ENCODE results near the gene GSTM1.

GSTM1 gene

DNA sequence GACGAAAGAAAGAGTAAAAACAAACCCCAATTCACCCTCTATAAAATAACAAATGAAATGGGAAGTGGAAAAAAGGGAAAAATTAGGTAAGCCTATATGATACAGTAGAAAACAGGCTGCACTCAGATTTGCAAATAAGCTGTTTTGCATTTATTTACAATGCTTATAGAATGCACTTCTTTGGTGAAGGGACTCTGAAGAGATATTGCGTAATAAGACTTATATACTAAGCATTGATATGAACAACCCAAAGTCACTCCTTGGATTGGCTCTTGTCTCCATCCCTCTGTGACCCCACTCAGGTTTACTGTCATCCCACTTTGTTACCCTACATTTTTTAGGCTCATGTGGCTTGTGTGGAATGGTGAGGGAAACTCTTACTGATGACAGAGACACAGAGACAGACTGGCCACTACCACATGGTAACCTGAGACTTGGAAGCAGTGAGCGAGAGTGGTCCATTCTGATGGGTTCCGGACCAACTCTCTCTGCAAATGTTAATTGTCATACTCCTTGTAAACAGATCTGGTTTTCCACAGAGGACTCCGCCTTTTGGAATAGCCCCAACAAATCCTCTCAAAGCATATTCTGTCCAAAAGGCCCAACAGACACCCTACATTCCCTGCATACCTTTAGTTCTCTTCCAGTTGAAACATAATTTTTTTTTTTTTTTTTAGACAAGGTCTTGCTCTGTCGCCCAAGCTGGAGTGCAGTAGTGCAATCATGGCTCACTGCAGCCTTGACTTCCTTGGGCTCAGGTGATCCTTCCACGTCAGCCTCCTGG lies 35.5 kb downstream of the GSTM1 start:
- Mint-ChIP-seq H3K4me3 (no peak overlapping the region), H3K27me3 (no peaks in the 10 kb centered on the region), H3K36me3 (ENCODE audit: low read depth) (no peaks in the 10 kb centered on the region), H3K4me1 (ENCODE audit: low read depth) (peaks cover 4% of the 10 kb centered on the region), H3K9me3 (no peaks in the 10 kb centered on the region), H3K27ac (no peak overlapping the region)

DNA sequence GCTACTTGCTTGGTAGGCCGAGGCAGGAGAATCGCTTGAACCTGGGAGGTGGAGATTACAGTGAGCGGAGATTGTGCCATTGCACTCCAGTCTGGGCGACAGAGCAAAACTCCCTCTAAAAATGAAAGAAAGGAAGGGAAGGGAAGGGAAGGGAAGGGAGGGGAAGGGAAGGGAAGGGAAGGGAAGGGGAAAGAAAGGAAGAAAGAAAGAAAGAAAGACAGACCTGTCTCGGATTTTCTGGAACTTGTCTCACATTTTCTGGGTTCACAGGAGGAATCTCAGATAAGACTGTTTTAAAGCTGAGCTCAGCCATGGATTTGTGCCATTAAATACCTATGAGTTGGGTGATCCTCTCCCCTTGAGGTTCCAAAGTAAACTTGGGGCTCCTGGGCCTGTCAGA lies 37.3 kb downstream of the GSTM1 start:
- no peak overlapping the region for H3K27ac Mint-ChIP-seq
- no peaks in the 10 kb centered on the region for H3K36me3 Mint-ChIP-seq (ENCODE audit: low read depth)
- no peaks in the 10 kb centered on the region for H3K27me3 Mint-ChIP-seq
- H3K9me3 Mint-ChIP-seq, result no peaks in the 10 kb centered on the region
- H3K4me1 Mint-ChIP-seq (ENCODE audit: low read depth), result no peaks in the 10 kb centered on the region
- H3K4me3 Mint-ChIP-seq, result no peak overlapping the region

DNA sequence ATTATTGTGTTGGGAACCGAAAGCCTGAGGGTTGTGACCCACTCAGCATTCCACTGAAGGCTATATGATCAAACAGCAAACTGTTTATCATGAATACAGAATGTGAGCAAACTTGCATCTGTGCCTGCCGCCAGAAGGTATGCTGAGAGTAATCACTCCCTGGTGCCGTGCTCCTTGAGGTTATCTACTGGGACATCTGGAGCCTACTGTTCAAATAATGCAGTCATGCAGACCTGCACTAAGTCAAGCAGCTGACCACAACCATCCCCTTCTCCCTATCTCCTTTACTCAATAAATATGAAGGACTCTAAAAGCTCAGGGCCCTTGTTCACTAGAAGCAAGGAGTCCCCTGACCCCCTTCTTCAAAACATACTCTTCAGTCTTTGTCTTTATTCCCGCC lies 37.9 kb downstream of the GSTM1 start:
- Mint-ChIP-seq H3K9me3 (no peaks in the 10 kb centered on the region), H3K27ac (no peak overlapping the region), H3K4me1 (ENCODE audit: low read depth) (no peaks in the 10 kb centered on the region), H3K4me3 (no peak overlapping the region), H3K27me3 (no peaks in the 10 kb centered on the region), H3K36me3 (ENCODE audit: low read depth) (no peaks in the 10 kb centered on the region)

DNA sequence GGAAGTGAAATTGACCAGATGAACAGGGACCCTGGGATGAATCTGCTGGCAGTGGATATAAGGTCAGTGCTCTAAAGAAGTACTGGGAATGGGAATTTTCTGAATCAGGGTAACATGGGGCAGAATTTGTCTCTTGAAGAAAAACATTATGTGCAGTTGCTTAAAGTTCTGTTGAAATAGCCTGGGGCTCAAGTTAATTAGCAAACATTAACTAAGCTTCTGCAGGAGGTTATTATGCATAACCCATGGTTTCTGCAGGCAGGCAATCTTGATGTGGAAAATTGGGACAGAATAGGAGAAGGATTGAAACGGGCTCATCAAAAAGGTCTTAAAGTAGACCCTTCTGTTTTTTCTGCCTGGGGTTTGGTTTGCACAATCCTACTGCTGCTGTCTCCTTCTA lies 38.4 kb downstream of the GSTM1 start:
- H3K9me3 Mint-ChIP-seq, result no peaks in the 10 kb centered on the region
- no peaks in the 10 kb centered on the region for H3K36me3 Mint-ChIP-seq (ENCODE audit: low read depth)
- no peak overlapping the region for H3K27ac Mint-ChIP-seq
- H3K4me3 Mint-ChIP-seq, result no peak overlapping the region
- no peaks in the 10 kb centered on the region for H3K4me1 Mint-ChIP-seq (ENCODE audit: low read depth)
- no peaks in the 10 kb centered on the region for H3K27me3 Mint-ChIP-seq

DNA sequence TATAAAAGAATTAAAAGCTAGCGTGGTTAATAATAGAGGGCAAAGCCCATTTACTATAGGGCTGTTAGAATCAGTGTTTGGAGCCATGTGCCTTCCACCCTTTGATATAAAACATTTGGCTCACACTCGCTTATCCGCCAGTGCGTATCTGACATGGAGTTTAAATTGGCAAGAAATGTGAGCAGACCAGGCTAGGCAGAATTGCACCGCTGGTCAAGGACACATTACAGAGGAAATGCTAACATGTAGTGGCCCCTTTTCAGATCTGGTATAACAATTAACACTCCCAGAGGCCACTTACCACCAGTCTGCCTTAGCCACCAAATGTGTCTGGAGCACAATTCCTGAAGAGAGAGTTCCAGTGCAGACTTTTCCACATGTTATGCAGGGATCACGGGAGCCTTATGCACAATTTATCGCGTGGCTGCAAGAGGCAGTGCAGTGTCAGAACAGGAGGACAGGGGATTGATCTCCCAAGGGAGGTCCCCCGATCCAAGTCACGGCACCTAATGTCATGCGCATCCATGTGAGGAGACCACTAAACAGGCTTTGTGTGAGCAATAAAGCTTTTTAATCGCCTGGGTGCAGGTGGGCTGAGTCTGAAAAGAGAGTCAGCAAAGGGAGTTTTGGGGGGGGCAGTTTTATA lies 39.2 kb downstream of the GSTM1 start:
- Mint-ChIP-seq H3K36me3 (ENCODE audit: low read depth) (no peaks in the 10 kb centered on the region), H3K4me1 (ENCODE audit: low read depth) (no peaks in the 10 kb centered on the region), H3K27ac (no peak overlapping the region), H3K4me3 (no peak overlapping the region), H3K9me3 (no peaks in the 10 kb centered on the region), H3K27me3 (no peaks in the 10 kb centered on the region)

DNA sequence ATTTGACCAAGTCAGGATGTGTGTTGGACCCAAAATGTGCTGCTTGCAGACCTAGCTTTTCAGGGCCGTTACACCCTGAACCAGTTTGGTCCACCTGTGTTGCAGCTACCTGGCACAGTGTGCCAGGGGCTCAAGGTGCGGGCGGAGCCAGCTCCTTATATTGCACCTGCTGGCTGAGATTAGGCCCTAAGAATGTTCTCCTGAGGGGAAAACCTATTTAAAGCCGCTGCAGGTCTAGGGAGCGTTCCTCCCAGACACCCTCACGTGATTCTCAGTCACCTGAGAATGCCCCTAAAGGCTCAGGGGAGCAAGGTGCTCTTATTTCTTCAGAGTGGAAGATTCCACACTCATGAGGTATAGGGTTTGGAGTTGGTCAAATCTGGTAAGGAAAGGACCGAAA lies 41.3 kb downstream of the GSTM1 start:
- H3K4me1 Mint-ChIP-seq (ENCODE audit: low read depth), result no peaks in the 10 kb centered on the region
- H3K27me3 Mint-ChIP-seq, result no peaks in the 10 kb centered on the region
- H3K27ac Mint-ChIP-seq, result no peak overlapping the region
- no peak overlapping the region for H3K4me3 Mint-ChIP-seq
- H3K9me3 Mint-ChIP-seq, result no peaks in the 10 kb centered on the region
- H3K36me3 Mint-ChIP-seq (ENCODE audit: low read depth), result no peaks in the 10 kb centered on the region

DNA sequence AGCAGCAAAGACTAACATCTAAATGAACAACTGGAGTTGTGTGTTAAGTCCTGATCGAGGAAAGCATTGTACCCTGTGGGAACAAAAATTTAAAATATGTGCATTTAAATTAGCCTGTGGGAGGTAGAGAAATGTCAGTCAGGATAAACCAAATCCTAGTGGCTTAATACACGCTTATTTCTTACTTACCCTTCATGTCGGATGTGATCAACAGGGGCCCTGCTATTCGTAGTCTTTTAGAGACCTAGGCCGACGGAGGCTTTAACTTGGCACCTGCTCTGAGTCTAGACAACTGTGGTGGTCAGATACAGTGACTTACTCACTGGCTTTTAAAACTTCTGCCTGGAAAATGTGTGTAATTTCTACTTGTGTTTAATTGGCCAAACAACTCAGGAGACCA lies 43.0 kb downstream of the GSTM1 start:
- H3K36me3 Mint-ChIP-seq (ENCODE audit: low read depth), result no peaks in the 10 kb centered on the region
- no peak overlapping the region for H3K4me3 Mint-ChIP-seq
- no peaks in the 10 kb centered on the region for H3K4me1 Mint-ChIP-seq (ENCODE audit: low read depth)
- no peaks in the 10 kb centered on the region for H3K9me3 Mint-ChIP-seq
- H3K27ac Mint-ChIP-seq, result no peak overlapping the region
- H3K27me3 Mint-ChIP-seq, result no peaks in the 10 kb centered on the region

DNA sequence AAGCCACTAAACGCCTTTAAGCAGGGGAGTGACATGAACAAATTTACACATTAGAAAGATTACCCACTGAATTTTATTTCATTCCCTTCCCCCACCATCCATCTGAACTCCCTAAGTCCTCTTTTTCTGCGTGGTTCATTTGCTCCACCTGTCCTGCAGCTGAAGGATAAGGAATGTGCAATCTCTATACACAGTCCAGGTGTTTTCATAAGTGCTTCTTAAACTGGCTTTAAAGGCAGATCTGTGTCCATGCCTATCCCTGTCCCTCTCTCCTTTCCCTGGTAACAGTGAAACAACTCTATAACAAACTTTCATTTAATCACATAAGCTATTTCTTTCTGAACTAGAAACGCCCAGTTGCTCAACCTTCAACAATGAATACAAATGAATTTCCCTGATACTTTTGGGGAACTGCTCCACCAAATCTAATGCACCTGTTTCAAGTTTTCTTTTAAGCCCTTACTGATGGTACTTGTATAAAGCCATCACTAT lies 44.8 kb downstream of the GSTM1 start:
- Mint-ChIP-seq H3K9me3 (no peaks in the 10 kb centered on the region), H3K4me1 (ENCODE audit: low read depth) (no peaks in the 10 kb centered on the region), H3K27ac (no peak overlapping the region), H3K27me3 (no peaks in the 10 kb centered on the region), H3K36me3 (ENCODE audit: low read depth) (no peaks in the 10 kb centered on the region), H3K4me3 (no peak overlapping the region)

DNA sequence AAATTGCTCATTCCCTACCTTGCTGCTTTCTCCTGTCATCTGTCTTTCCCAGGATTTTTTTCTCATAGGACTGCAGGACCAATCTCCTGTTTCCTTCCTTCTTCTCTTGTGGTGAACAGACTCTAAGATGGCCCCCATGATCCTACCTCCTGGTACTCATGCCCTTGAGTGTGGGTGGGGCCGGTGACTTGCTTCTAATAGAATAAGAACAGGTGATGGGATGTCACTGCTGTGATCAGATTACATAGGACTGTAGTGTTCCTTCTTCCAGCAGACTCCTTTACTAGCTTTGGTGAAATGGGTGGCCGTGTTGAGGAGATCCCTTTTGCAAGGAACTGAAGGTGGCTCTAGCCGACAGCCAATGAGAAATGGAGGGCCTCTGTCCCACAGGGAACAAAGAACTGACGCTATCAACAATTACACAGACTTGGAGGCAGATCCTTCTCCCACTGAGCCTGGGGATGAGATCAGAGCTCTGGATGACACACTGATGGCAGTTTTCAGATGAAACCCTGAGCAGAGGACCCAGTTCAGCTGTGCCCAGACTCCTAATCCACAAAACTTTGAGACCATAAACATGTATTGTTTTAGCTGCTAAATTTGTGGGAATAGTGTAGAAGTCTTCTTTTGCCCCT lies 45.7 kb downstream of the GSTM1 start:
- Mint-ChIP-seq H3K9me3 (no peaks in the 10 kb centered on the region), H3K27me3 (peaks cover 3% of the 10 kb centered on the region), H3K27ac (no peak overlapping the region), H3K4me3 (no peak overlapping the region), H3K36me3 (ENCODE audit: low read depth) (no peaks in the 10 kb centered on the region), H3K4me1 (ENCODE audit: low read depth) (no peaks in the 10 kb centered on the region)

DNA sequence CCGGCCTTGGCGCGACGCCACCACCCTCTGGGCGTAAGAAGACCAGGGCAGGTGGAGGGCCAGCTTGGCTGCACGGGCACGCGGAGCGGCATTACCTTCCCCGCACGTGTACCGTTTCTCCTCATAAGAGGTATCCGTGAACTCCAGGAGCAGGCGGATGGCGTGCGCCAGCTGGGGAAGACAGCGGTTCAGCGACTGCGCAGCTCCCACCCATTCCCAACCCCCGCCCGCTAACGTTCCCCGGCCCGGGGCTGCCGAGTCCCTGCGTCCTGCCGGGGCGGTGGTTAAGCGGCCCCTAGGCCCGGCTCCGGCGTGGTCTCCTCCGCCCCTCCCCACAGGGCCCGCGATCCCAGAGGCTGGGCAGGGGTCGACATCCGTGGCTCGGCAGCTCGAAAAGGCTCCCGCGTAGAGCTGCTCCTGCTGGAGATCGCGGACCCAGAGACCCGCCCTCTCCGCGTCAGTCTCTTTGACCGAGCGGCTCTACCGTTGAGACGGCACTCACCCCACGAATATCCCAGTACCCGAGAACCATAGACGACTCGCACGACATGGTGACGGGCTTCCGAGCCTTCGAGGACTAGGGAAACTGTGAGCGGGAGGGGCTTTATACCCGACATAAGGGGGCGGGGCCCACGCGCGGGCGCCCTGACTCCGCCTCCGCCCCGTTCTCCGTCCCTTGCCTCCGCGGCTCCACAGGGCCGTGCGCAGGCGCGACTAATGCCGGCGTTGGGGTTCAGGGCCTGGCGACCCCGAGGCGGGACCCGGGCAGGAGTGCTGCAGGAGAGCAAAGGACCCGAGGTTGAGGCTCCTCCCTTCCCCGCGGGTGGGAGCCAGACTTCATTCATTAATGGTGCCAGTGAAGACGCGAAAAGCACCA lies 52.4 kb downstream of the GSTM1 start:
- Mint-ChIP-seq H3K36me3 (ENCODE audit: low read depth) (no peaks in the 10 kb centered on the region), H3K9me3 (no peaks in the 10 kb centered on the region), H3K27ac (peak overlapping the region; percentile 27), H3K27me3 (peaks cover 13% of the 10 kb centered on the region), H3K4me1 (ENCODE audit: low read depth) (peaks cover 9% of the 10 kb centered on the region), H3K4me3 (peak overlapping the region; percentile 80)

DNA sequence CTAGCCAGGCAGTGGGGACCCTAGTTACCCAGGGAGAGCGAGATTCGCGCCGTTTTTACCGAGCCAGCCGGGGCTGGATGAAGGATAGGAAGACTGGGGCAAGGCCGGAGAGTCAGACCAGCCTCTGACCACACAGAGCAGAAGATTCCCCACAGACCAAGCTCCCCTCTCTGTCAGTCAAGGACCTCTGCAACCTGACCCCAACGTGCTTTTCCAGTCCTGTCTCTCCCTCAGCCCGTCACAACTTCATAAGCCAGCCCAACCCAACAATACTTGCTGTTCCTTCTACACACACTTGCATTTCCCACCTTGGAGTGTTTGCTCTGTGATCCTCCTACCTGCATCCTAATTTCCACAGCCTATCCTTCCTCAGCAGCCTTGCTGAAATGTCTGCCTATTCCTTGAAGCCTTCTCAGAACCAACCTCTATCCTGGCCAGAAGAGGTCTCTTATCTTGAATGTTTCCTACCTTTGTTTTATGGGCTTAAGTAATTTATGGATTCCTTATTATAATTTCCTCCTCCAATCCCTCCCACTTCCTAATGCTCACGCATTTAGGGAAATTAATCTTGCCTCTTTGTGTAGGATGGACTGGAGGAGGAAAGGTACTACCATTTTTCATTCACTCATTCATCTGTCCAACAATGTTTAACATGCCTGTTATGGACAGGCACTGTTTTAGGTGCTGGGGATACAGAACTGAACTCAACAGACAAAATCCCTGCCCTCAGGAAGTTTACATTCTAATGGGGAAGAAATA lies 53.2 kb downstream of the GSTM1 start, which contains the start of gene GSTM3:
TSS of gene GSTM3 (minus strand) at position 424 of the 759 bp plus-strand sequence. CDS start 751 bp downstream, outside the sequence.
- peak within 1 kb of the TSS; percentile 80 for H3K4me3 Mint-ChIP-seq
- H3K9me3 Mint-ChIP-seq, result no peaks in the 10 kb centered on the region
- peaks cover 9% of the 10 kb centered on the region for H3K4me1 Mint-ChIP-seq (ENCODE audit: low read depth)
- H3K36me3 Mint-ChIP-seq (ENCODE audit: low read depth), result no peaks in the 10 kb centered on the region
- peaks cover 13% of the 10 kb centered on the region for H3K27me3 Mint-ChIP-seq
- peak within 1 kb of the TSS; percentile 13 for H3K27ac Mint-ChIP-seq

Data from stimulated activated naive CD8-positive, alpha-beta T cell treated with anti-CD3 and anti-CD28 coated beads, Interleukin-15, Interleukin-2, amounts not matched to agents 100 ng/mL and 50 ng/mL, for 24 hours (primary cell).